ENCODE results near the gene CCDC51.
"Not testable (repeated sequence)": the region's sequence is repeated elsewhere in the genome, so short reads cannot be mapped to it uniquely, and the experiment has no call there.

CCDC51 gene

GRCh38 chr3:48404440-48405342, 35.2 kb downstream of the CCDC51 start:
- no peak for DNase-seq

- DNase-seq = no peak
Observed at GRCh38 chr3:48403533-48404439, 36.1 kb downstream of the CCDC51 start.

DNA sequence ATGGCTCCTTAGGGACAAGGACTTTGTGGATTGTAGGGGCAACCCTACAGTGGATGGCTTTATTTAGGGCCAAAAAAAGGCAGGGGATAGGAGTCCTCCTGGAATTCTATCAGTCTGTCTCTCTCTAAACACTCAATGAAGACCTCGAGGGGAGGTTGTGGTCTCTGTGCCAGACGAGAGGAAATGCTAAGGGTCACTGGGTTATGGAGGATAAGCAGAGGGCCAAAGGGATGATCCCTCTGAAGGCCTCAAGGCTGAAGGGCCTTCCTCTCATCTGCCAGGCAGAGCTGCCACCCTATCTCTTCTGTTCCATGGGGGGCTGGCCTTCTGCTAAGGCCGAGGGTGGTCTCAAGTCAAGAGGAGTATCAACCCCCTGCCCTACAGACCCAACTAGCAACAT, 37.0 kb downstream of the CCDC51 start:
- no peak for DNase-seq

DNA sequence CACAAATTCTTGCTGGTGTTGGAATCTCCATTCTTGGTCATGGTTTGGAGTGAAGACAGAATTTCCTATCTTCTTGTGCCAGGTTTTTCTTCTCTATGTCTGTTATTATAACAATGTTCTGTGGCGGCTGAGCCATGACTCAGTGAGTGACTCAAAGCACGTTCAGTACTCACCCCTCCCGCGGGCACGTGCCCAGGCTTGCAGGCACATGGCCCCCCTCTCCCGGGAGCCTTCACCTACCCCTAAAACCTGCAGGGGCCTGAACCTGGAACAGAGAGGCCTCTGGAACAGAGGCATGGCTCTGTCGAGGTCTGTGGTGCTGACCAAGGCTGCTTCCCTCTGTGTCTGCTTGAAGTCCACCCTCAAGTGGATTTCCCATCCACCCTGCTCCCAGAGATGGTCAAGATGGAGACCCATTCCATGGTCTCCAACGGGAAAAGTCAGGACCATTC, 37.6 kb downstream of the CCDC51 start:
- no peak for DNase-seq

- not testable (repeated sequence) for DNase-seq
Observed at GRCh38 chr3:48401434-48401901, 38.5 kb downstream of the CCDC51 start.

- DNase-seq = peak; percentile 56
Observed at GRCh38 chr3:48400824-48401433, 39.0 kb downstream of the CCDC51 start.

GRCh38 chr3:48399387-48400172, 40.3 kb downstream of the CCDC51 start:
- DNase-seq = no peak

DNA sequence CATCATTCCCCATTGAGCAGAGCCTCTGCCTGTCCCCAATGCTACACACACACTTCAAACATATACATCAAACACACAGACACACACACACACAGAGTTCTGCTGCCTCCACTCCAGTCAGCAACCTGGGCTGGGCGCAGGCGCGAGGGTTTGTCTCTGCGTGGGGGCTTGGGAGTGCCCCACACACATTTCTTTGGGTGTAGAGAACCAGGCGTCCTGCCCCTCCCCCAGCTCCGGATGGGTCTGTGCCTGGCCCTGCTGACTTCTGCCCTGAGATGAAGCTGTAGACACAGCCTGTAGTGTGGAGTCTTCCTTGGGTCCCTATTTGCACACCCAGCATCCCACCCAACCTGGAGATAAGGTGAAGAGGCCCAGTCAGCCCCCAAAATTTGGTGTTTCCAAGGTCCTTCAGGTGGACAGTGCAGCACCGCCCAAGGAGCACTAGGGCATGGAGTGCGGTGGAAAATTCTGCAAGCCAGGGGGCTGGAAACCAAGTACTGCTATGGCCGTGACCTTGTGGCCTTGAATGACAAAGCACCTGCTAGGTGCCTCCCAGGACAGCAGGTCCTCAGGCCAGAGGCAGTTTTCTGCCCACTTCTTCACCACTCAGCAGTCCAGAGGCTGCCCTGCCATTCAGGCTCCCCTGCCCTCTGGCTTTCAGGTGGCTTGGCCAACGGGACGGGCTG, 41.1 kb downstream of the CCDC51 start:
- DNase-seq = no peak

- DNase-seq = no peak
Observed at GRCh38 chr3:48397767-48398681, 41.9 kb downstream of the CCDC51 start.

- DNase-seq = no peak
Observed at GRCh38 chr3:48395714-48396113, 44.2 kb downstream of the CCDC51 start.

DNA sequence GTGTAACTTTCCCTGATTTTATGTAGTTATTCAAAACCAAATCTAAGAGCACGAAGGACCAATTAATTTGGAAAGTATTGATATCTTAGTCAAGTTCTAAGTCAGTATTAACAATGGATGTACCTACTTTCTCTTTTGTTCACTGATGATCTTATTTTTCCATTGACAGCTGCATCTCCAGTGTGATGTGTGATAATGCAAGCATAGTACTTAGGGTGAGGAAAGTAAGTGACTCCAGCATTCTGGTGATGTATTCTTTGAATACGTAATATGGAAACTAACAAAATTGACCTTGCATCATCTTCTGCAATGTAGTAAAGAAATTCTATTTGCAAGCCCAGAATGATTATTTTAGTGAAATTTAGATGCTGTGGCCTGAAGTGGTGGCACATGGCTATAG, 45.5 kb downstream of the CCDC51 start:
- no peak for DNase-seq

- no peak for DNase-seq
Observed at GRCh38 chr3:48388966-48389365, 51.0 kb downstream of the CCDC51 start.

GRCh38 chr3:48387634-48388033, 52.3 kb downstream of the CCDC51 start:
- no peak for DNase-seq
